ENCODE measurements around the gene POTEB3.
"Not testable (repeated sequence)": the region's sequence is repeated elsewhere in the genome, so short reads cannot be mapped to it uniquely, and the experiment has no call there.

DNA sequence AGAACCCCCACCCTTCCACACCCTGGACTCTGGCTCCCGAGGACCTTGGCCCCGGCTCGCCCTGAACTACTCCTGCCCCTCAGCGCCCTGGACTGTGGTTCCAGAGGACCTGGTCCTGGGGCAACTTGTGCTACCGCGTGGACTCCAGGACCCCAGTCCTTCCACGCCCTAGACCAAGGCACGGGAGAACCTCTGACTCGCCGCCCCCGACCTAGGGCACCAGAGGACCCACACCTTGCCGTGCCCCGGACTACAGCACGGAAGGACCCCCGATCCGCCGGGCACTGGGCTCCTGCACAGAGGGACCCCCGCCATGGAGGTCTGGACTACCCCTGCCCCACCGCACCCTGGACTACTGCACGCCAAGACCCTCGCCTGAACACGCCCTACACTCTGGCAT, 71.7 kb downstream of the POTEB3 start:
- TF ChIP-seq PRMT5 (CRISPR knock-in tag; IDR thresholded peaks at IDR 0.05); HDAC2 (IDR thresholded peaks at IDR 0.05); KAT8 (IDR thresholded peaks at IDR 0.05; ENCODE audit: low read depth); RAD51 (IDR thresholded peaks at IDR 0.05; ENCODE audit: borderline replicate concordance, low read depth); CBX5 (IDR thresholded peaks at IDR 0.05; ENCODE audit: borderline replicate concordance, low read depth); EHMT2 (IDR thresholded peaks at IDR 0.05); ZZZ3 (IDR thresholded peaks at IDR 0.05); EP300 (IDR thresholded peaks at IDR 0.05; ENCODE audit: low read length); FOXP1 (CRISPR knock-in tag; IDR thresholded peaks at IDR 0.05); CC2D1A (IDR thresholded peaks at IDR 0.05); BHLHE40 (IDR thresholded peaks at IDR 0.05; ENCODE audit: low read length); TAF1 (IDR thresholded peaks at IDR 0.05; ENCODE audit: control insufficient read depth, extremely low read depth, insufficient read depth, low read length, severe bottlenecking): not testable (repeated sequence)
- TF ChIP-seq, protein P1, sequence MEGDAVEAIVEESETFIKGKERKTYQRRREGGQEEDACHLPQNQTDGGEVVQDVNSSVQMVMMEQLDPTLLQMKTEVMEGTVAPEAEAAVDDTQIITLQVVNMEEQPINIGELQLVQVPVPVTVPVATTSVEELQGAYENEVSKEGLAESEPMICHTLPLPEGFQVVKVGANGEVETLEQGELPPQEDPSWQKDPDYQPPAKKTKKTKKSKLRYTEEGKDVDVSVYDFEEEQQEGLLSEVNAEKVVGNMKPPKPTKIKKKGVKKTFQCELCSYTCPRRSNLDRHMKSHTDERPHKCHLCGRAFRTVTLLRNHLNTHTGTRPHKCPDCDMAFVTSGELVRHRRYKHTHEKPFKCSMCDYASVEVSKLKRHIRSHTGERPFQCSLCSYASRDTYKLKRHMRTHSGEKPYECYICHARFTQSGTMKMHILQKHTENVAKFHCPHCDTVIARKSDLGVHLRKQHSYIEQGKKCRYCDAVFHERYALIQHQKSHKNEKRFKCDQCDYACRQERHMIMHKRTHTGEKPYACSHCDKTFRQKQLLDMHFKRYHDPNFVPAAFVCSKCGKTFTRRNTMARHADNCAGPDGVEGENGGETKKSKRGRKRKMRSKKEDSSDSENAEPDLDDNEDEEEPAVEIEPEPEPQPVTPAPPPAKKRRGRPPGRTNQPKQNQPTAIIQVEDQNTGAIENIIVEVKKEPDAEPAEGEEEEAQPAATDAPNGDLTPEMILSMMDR (IDR thresholded peaks at IDR 0.05 in 2 of 3, conservative IDR thresholded peaks at IDR 0.05 in 1 of 3; ENCODE audit: insufficient read depth in 2 of 3, low read depth in 1 of 3, low read length in 3 of 3) = not testable (repeated sequence)
- TF ChIP-seq, protein P2, sequence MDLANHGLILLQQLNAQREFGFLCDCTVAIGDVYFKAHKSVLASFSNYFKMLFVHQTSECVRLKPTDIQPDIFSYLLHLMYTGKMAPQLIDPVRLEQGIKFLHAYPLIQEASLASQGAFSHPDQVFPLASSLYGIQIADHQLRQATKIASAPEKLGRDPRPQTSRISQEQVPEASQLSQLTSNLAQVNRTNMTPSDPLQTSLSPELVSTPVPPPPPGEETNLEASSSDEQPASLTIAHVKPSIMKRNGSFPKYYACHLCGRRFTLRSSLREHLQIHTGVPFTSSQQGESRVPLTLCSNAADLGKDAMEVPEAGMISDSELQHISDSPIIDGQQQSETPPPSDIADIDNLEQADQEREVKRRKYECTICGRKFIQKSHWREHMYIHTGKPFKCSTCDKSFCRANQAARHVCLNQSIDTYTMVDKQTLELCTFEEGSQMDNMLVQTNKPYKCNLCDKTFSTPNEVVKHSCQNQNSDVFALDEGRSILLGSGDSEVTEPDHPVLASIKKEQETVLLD (IDR thresholded peaks at IDR 0.05) = not testable (repeated sequence)

Measured in K562 (cell line).